Measurements from ENCODE around the gene APBA2.

The APBA2 gene

GRCh38 chr15:29058903-29059539 is 173.2 kb downstream of the APBA2 start:
- no peak for DNase-seq (ENCODE audit: low spot score)

GRCh38 chr15:29059871-29060640 is 174.3 kb downstream of the APBA2 start:
- no peak for DNase-seq (ENCODE audit: low spot score)

GRCh38 chr15:29061746-29062145 is 176.0 kb downstream of the APBA2 start:
- DNase-seq (ENCODE audit: low spot score), result no peak

GRCh38 chr15:29062179-29062591 is 176.4 kb downstream of the APBA2 start:
- no peak for DNase-seq (ENCODE audit: low spot score)

- no peak for DNase-seq (ENCODE audit: low spot score)
Observed at GRCh38 chr15:29062626-29063025, 176.9 kb downstream of the APBA2 start.

- DNase-seq (ENCODE audit: low spot score), result no peak
Observed at GRCh38 chr15:29063646-29064045, 177.9 kb downstream of the APBA2 start.

GRCh38 chr15:29064290-29064689 is 178.5 kb downstream of the APBA2 start:
- DNase-seq (ENCODE audit: low spot score), result no peak

- no peak for DNase-seq (ENCODE audit: low spot score)
Observed at GRCh38 chr15:29064731-29065130, 179.0 kb downstream of the APBA2 start.

- no peak for DNase-seq (ENCODE audit: low spot score)
Observed at GRCh38 chr15:29065571-29065970, 179.8 kb downstream of the APBA2 start.

- DNase-seq (ENCODE audit: low spot score), result no peak
Observed at GRCh38 chr15:29066310-29066709, 180.5 kb downstream of the APBA2 start.

- no peak for DNase-seq (ENCODE audit: low spot score)
Observed at GRCh38 chr15:29066838-29067237, 181.1 kb downstream of the APBA2 start.

GRCh38 chr15:29067949-29068348 is 182.2 kb downstream of the APBA2 start:
- no peak for DNase-seq (ENCODE audit: low spot score)

- no peak for DNase-seq (ENCODE audit: low spot score)
Observed at GRCh38 chr15:29070471-29071231, 184.9 kb downstream of the APBA2 start.

- DNase-seq (ENCODE audit: low spot score), result no peak
Observed at GRCh38 chr15:29071232-29071881, 185.6 kb downstream of the APBA2 start.

GRCh38 chr15:29071882-29072273 is 186.1 kb downstream of the APBA2 start:
- no peak for DNase-seq (ENCODE audit: low spot score)

GRCh38 chr15:29072444-29072843 is 186.7 kb downstream of the APBA2 start:
- DNase-seq (ENCODE audit: low spot score), result no peak

- no peak for DNase-seq (ENCODE audit: low spot score)
Observed at GRCh38 chr15:29074045-29074444, 188.3 kb downstream of the APBA2 start.

- no peak for DNase-seq (ENCODE audit: low spot score)
Observed at GRCh38 chr15:29078541-29078940, 192.8 kb downstream of the APBA2 start.

- no peak for DNase-seq (ENCODE audit: low spot score)
Observed at GRCh38 chr15:29079479-29079878, 193.7 kb downstream of the APBA2 start.

- no peak for DNase-seq (ENCODE audit: low spot score)
Observed at GRCh38 chr15:29081781-29082180, 196.0 kb downstream of the APBA2 start.

GRCh38 chr15:29083161-29083560 is 197.4 kb downstream of the APBA2 start:
- DNase-seq (ENCODE audit: low spot score), result no peak

GRCh38 chr15:29083858-29084257 is 198.1 kb downstream of the APBA2 start:
- DNase-seq (ENCODE audit: low spot score), result no peak
